ENCODE measurements around the gene ADSL.
"Not testable (repeated sequence)": the region's sequence is repeated elsewhere in the genome, so short reads cannot be mapped to it uniquely, and the experiment has no call there.

The ADSL gene

DNA sequence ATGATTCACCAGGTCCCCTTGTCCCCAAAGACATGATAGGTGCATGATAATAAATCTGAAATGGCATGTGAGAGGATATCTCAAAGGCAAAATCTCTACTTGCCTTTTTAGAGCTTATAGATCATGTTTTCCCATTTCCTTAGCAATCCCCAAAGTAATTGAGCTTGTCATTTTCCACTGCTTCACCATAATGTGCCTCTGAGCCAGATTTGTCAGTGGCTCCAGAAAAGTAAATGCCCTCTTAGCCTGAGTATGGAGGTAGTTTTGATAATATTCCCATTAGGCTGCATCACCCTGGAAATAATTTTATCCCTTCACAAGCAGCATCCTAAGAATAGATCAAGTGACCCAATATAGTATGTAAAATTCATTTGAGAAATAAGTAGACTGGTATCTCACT lies 36.7 kb upstream of the ADSL start:
- DNase-seq (ENCODE audit: extremely low read depth, low read depth), result no peak
- TF ChIP-seq, protein P1, sequence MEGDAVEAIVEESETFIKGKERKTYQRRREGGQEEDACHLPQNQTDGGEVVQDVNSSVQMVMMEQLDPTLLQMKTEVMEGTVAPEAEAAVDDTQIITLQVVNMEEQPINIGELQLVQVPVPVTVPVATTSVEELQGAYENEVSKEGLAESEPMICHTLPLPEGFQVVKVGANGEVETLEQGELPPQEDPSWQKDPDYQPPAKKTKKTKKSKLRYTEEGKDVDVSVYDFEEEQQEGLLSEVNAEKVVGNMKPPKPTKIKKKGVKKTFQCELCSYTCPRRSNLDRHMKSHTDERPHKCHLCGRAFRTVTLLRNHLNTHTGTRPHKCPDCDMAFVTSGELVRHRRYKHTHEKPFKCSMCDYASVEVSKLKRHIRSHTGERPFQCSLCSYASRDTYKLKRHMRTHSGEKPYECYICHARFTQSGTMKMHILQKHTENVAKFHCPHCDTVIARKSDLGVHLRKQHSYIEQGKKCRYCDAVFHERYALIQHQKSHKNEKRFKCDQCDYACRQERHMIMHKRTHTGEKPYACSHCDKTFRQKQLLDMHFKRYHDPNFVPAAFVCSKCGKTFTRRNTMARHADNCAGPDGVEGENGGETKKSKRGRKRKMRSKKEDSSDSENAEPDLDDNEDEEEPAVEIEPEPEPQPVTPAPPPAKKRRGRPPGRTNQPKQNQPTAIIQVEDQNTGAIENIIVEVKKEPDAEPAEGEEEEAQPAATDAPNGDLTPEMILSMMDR (IDR thresholded peaks at IDR 0.05; ENCODE audit: low read depth, low read length), result no peak

DNA sequence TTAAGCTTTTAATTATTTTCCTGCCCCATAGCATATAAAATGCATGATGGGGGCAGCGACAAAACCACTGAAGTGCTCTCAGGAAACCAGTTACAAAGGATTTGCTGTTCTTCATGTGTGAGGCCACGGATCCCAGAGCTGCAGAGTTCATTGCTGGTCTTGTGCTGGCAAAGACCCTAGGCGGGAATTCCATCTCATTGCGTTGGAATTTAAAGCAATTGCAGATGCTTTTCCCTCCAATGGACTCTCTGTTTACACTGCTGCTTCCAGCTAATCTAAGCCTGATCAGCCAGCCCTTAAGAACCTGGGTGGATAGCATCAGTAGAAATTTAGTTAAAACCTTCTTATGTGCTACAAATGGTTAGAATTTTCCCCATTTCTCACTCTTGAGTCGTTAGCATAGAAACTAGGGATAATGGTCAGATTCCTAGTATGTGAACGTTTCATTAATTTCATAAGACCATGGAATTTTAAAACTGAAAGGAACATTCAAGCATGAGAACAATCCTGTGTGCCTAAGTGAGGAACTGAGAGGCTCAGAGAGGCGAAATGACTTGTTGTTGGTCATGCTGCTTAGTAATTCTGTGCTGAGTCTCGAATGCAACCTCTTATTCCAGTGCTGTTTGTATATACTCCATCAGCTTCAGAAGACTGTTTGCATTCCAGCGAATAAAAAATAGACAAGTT lies 36.1 kb upstream of the ADSL start:
- DNase-seq (ENCODE audit: extremely low read depth, low read depth), result peak; percentile 78

DNA sequence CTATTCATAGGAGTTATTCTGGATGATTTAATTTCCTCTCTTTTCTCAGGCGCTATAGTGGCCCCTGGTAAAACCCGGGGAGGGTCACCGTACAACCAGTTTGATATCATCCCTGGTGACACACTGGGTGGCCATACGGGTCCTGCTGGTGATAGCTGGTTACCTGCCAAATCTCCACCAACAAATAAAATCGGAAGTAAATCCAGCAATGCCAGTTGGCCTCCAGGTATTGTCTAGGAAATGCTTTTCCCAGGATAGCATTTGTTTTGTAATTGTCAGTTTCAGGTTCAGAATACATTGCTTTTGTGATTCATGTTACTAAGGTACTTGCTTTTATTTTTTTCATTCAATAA lies 35.6 kb upstream of the ADSL start:
- no peak for DNase-seq (ENCODE audit: extremely low read depth, low read depth)
- TF ChIP-seq, protein P1 (IDR thresholded peaks at IDR 0.05; ENCODE audit: low read depth, low read length), result no peak

More for the DNA sequence above, 36.1 kb upstream of the ADSL start:
- TF ChIP-seq, protein P1 (IDR thresholded peaks at IDR 0.05; ENCODE audit: low read depth, low read length), result no peak

DNA sequence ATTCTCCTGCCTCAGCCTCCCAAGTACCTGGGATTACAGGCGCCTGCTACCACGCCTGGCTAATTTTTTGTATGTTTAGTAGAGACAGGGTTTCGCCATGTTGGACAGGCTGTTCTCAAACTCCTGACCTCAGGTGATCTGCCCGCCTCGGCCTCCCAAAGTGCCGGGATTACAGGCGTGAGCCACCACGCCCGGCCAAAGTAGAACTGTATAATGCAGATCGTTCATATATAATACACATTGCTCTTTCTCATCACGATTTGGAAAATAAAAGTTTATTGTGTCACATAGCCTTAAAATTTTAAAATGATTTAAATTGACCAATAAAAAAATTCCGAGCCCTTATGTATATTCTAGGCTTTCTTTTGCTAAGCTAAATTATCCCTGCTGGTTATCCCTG lies 34.7 kb upstream of the ADSL start:
- not testable (repeated sequence) for DNase-seq (ENCODE audit: extremely low read depth, low read depth)

DNA sequence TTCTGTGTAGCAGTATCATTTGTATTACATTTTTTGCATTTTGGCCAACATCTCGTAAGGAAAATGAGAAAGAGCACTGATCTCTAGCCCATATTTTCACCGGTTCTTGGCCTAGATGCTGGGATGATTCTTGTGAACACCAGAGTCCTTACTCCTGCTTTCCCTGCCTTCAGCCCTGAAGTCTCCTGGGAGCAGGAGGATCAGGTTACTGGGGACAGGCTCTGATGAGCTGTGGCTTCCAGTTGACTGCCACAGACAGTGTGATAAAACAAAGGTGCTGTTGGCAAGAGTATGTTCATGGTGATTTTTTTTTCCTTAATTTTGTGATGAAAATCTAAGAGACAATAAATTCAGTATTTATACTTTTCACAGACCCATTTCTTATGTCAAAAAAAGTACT lies 34.2 kb upstream of the ADSL start:
- TF ChIP-seq, protein P1 (IDR thresholded peaks at IDR 0.05; ENCODE audit: low read depth, low read length), result no peak
- DNase-seq (ENCODE audit: extremely low read depth, low read depth), result no peak

DNA sequence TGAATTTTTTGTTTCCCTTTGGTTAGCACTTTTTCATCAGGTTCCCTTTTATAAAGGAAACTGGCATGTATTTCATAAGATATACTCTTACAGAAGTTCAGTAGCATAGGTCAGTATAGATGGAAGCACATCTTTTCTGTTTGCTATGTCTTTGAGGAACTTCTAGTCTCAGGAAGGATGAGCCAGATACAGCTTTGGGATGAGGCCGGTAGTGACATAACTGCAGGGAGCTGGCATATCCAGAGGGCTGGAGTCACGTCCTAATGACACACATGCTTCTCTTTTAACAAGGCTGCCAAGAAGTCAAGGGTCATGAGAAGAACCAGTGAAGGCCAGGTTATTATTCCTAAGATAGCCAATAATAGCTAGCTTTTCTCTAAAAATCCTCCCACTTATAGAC lies 33.3 kb upstream of the ADSL start:
- no peak for DNase-seq (ENCODE audit: extremely low read depth, low read depth)
- TF ChIP-seq, protein P1 (IDR thresholded peaks at IDR 0.05; ENCODE audit: low read depth, low read length), result no peak

DNA sequence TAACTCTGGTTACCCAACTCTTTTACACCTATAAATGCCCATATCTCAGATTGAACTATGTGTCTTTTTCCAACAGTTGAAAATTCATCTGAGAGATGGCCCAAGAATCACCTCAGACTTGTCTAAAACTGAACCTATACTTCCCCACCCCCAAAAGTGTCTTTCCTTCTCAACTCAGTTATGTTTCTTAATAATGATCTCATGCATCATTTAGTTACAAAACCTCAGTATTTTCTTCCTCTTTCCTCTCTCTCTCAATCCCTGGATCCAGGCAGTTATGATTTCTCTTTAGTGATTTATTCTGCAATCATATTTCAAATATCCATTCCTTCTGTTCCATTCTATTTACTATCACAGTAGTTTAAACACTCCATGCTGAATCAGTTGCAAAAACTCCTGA lies 32.3 kb upstream of the ADSL start:
- DNase-seq (ENCODE audit: extremely low read depth, low read depth), result no peak
- TF ChIP-seq, protein P1 (IDR thresholded peaks at IDR 0.05; ENCODE audit: low read depth, low read length), result no peak

DNA sequence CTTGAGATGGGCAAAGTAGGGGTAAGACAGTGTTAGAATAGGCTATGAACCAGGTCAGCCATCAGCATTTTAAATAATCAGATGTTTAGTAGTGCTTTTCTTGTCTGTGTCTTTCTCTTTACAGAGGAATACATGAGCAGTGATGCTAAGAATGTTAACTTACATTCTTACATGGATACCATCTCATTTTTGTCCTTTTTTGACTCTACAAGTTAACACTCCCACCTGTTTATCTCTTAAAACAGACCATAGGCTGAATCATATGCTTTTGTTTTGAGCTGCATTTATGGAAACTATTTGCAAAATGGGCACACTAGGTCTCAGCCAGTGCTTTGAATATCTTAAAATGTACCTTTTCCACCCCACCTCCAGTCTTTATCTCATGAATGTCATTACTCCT lies 25.6 kb upstream of the ADSL start:
- TF ChIP-seq, protein P1 (IDR thresholded peaks at IDR 0.05; ENCODE audit: low read depth, low read length), result no peak
- no peak for DNase-seq (ENCODE audit: extremely low read depth, low read depth)

Data from AG09319 (cell line).